ENCODE data around the gene SNX20.

The SNX20 gene

DNA sequence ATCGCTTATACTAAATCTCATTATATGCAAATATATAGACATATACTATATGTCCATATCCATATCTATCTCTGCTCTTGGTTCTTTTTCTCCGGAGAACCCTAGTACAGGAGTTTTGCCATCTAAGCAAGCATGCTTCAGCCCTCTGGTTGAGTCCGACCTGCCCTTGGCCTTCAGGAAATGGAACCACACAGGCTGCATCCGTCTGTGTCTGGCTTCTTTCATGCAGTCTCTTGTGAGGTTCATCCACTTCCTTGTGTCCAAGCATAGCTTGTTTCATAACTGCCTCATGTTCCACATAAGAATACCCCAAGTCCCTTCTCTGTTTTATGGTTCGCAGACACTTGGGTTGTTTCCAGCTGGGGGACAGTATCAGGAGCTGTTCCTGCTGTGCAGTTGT, 16.8 kb downstream of the SNX20 start:
- ATAC-seq = no peak
- no peak for TF ChIP-seq ZNF8 (CRISPR knock-in tag; IDR thresholded peaks at IDR 0.05)
- TF ChIP-seq TOX (CRISPR knock-in tag; IDR thresholded peaks at IDR 0.05; ENCODE audit: borderline replicate concordance) = no peak
- no peak for TF ChIP-seq ZNF565 (CRISPR knock-in tag; conservative IDR thresholded peaks at IDR 0.05; ENCODE audit: low read depth)
- TF ChIP-seq, protein P1, sequence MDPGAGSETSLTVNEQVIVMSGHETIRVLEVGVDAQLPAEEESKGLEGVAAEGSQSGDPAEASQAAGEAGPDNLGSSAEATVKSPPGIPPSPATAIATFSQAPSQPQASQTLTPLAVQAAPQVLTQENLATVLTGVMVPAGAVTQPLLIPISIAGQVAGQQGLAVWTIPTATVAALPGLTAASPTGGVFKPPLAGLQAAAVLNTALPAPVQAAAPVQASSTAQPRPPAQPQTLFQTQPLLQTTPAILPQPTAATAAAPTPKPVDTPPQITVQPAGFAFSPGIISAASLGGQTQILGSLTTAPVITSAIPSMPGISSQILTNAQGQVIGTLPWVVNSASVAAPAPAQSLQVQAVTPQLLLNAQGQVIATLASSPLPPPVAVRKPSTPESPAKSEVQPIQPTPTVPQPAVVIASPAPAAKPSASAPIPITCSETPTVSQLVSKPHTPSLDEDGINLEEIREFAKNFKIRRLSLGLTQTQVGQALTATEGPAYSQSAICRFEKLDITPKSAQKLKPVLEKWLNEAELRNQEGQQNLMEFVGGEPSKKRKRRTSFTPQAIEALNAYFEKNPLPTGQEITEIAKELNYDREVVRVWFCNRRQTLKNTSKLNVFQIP (CRISPR knock-in tag; IDR thresholded peaks at IDR 0.05; ENCODE audit: borderline replicate concordance, low read depth) = no peak
- TF ChIP-seq ARNTL (CRISPR knock-in tag; IDR thresholded peaks at IDR 0.05; ENCODE audit: borderline replicate concordance, low read depth) = no peak
- TF ChIP-seq SNAI2 (CRISPR knock-in tag; IDR thresholded peaks at IDR 0.05) = no peak

DNA sequence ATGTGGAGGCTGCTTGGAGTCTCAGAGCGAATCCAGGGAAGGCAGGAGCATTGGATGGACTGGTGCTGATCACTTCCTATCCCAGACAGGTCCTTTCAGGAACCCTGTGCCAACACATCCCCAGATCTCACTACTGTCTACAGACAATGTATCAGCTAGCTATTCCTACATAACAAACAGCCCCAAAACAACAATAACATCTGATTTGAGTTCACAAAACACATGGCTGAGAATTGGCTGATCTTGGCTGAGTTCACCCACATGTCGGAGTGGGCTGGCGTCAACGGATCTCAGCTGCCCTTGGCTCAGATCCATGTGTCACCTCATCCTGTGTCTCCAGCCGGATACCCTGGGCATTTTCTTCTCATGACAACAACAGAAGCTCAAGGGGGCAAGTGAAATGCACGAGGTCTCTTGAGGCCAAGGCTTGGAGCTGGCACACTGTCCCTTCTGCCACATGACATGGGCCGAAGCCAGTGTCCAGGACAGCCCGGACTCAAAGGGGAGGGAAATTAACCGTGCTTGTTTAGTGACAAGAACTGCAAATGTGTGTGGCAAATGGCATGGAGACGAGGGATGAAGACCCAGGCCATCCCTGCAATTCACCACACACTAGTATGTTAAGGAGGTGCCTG, 18.7 kb downstream of the SNX20 start:
- ATAC-seq = no peak
- no peak for TF ChIP-seq ARNTL (CRISPR knock-in tag; IDR thresholded peaks at IDR 0.05; ENCODE audit: borderline replicate concordance, low read depth)
- no peak for TF ChIP-seq ZNF70 (CRISPR knock-in tag; IDR thresholded peaks at IDR 0.05)
- TF ChIP-seq, protein P2, sequence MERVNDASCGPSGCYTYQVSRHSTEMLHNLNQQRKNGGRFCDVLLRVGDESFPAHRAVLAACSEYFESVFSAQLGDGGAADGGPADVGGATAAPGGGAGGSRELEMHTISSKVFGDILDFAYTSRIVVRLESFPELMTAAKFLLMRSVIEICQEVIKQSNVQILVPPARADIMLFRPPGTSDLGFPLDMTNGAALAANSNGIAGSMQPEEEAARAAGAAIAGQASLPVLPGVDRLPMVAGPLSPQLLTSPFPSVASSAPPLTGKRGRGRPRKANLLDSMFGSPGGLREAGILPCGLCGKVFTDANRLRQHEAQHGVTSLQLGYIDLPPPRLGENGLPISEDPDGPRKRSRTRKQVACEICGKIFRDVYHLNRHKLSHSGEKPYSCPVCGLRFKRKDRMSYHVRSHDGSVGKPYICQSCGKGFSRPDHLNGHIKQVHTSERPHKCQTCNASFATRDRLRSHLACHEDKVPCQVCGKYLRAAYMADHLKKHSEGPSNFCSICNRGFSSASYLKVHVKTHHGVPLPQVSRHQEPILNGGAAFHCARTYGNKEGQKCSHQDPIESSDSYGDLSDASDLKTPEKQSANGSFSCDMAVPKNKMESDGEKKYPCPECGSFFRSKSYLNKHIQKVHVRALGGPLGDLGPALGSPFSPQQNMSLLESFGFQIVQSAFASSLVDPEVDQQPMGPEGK (CRISPR knock-in tag; IDR thresholded peaks at IDR 0.05; ENCODE audit: borderline replicate concordance) = no peak
- no peak for TF ChIP-seq GLIS3 (CRISPR knock-in tag; IDR thresholded peaks at IDR 0.05)
- no peak for TF ChIP-seq TCF4 (CRISPR knock-in tag; IDR thresholded peaks at IDR 0.05; ENCODE audit: borderline replicate concordance)
- no peak for TF ChIP-seq TOX (CRISPR knock-in tag; IDR thresholded peaks at IDR 0.05; ENCODE audit: borderline replicate concordance)
- TF ChIP-seq RARB (CRISPR knock-in tag; IDR thresholded peaks at IDR 0.05) = no peak
- no peak for TF ChIP-seq ESRRG (CRISPR knock-in tag; IDR thresholded peaks at IDR 0.05)
- TF ChIP-seq, protein P3, sequence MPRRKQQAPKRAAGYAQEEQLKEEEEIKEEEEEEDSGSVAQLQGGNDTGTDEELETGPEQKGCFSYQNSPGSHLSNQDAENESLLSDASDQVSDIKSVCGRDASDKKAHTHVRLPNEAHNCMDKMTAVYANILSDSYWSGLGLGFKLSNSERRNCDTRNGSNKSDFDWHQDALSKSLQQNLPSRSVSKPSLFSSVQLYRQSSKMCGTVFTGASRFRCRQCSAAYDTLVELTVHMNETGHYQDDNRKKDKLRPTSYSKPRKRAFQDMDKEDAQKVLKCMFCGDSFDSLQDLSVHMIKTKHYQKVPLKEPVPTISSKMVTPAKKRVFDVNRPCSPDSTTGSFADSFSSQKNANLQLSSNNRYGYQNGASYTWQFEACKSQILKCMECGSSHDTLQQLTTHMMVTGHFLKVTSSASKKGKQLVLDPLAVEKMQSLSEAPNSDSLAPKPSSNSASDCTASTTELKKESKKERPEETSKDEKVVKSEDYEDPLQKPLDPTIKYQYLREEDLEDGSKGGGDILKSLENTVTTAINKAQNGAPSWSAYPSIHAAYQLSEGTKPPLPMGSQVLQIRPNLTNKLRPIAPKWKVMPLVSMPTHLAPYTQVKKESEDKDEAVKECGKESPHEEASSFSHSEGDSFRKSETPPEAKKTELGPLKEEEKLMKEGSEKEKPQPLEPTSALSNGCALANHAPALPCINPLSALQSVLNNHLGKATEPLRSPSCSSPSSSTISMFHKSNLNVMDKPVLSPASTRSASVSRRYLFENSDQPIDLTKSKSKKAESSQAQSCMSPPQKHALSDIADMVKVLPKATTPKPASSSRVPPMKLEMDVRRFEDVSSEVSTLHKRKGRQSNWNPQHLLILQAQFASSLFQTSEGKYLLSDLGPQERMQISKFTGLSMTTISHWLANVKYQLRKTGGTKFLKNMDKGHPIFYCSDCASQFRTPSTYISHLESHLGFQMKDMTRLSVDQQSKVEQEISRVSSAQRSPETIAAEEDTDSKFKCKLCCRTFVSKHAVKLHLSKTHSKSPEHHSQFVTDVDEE (CRISPR knock-in tag; IDR thresholded peaks at IDR 0.05) = no peak
- TF ChIP-seq ZFP3 (CRISPR knock-in tag; IDR thresholded peaks at IDR 0.05) = no peak
- TF ChIP-seq, protein P1 (CRISPR knock-in tag; IDR thresholded peaks at IDR 0.05; ENCODE audit: borderline replicate concordance, low read depth) = no peak
- TF ChIP-seq ZNF8 (CRISPR knock-in tag; IDR thresholded peaks at IDR 0.05) = no peak
- TF ChIP-seq ZNF565 (CRISPR knock-in tag; conservative IDR thresholded peaks at IDR 0.05; ENCODE audit: low read depth) = no peak
- TF ChIP-seq ISL1 (CRISPR knock-in tag; IDR thresholded peaks at IDR 0.05) = no peak
- TF ChIP-seq, protein P4, sequence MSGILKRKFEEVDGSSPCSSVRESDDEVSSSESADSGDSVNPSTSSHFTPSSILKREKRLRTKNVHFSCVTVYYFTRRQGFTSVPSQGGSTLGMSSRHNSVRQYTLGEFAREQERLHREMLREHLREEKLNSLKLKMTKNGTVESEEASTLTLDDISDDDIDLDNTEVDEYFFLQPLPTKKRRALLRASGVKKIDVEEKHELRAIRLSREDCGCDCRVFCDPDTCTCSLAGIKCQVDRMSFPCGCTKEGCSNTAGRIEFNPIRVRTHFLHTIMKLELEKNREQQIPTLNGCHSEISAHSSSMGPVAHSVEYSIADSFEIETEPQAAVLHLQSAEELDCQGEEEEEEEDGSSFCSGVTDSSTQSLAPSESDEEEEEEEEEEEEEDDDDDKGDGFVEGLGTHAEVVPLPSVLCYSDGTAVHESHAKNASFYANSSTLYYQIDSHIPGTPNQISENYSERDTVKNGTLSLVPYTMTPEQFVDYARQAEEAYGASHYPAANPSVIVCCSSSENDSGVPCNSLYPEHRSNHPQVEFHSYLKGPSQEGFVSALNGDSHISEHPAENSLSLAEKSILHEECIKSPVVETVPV (CRISPR knock-in tag; IDR thresholded peaks at IDR 0.05) = no peak
- TF ChIP-seq ZFP30 (CRISPR knock-in tag; IDR thresholded peaks at IDR 0.05) = no peak
- no peak for TF ChIP-seq BACH2 (CRISPR knock-in tag; IDR thresholded peaks at IDR 0.05; ENCODE audit: borderline replicate concordance)
- TF ChIP-seq SNAI2 (CRISPR knock-in tag; IDR thresholded peaks at IDR 0.05) = no peak
- TF ChIP-seq OSR1 (CRISPR knock-in tag; IDR thresholded peaks at IDR 0.05) = no peak
- no peak for TF ChIP-seq ZC3H10 (CRISPR knock-in tag; IDR thresholded peaks at IDR 0.05)

DNA sequence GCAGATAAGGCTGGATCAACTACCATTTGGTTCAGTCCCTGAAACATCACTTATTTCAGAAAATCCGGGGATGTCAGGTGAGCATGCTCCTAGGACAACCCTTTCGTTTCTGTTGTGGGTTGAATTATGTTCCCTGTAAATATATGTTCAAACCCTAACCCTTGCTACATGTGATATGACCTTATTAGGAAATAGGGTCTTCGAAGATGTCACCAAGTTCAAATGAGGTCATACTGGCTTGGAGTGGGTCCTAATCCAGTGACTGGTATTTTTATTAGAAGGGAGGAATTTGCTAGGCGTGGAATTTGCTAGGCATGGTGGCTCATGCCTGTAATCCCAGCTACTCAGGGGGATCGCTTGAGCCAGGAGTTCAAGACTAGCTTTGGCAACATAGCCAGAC, 21.3 kb downstream of the SNX20 start:
- TF ChIP-seq ISL1 (CRISPR knock-in tag; IDR thresholded peaks at IDR 0.05) (no peak), CSDC2 (CRISPR knock-in tag; IDR thresholded peaks at IDR 0.05) (no peak), ZNF70 (CRISPR knock-in tag; IDR thresholded peaks at IDR 0.05) (no peak), OSR1 (CRISPR knock-in tag; IDR thresholded peaks at IDR 0.05) (no peak), RARB (CRISPR knock-in tag; IDR thresholded peaks at IDR 0.05) (no peak), ZNF8 (CRISPR knock-in tag; IDR thresholded peaks at IDR 0.05) (no peak), TOX (CRISPR knock-in tag; IDR thresholded peaks at IDR 0.05; ENCODE audit: borderline replicate concordance) (no peak), ARNTL (CRISPR knock-in tag; IDR thresholded peaks at IDR 0.05; ENCODE audit: borderline replicate concordance, low read depth) (no peak)
- TF ChIP-seq, protein P3 (CRISPR knock-in tag; IDR thresholded peaks at IDR 0.05) = no peak
- TF ChIP-seq, protein P4 (CRISPR knock-in tag; IDR thresholded peaks at IDR 0.05) = no peak
- no peak for ATAC-seq

Measured in SK-N-SH treated with all-trans-retinoic acid at 6 μM for 48 hours (cell line).